ENCODE measurements around the gene PCDHB13. TPM values are rescaled to one million over a fixed set of nuclear protein-coding genes. Genes with fewer than 3 reads are reported as not detected.

Gene PCDHB13
- total and polyA plus RNA-seq, 2 donors (not counting 1 experiment from before 2014, with no cell fraction given): 0.62 to 1.5 TPM

DNA sequence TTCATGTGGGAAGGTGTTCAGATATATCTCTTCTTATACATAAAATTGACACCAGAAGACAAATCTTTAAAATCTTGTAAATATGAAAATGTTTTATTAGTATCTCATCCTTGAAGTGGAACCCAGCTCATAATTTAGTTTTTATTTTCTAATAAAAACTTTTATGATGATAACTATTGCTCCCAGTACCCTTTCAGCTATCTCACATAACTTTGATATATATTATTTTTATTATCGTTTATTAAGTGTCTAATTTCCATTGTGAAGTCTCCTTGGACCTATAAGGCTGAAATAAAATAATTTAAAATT lies 47.5 kb downstream of the PCDHB13 start:
- Histone ChIP-seq H4K20me1 (ENCODE audit: control insufficient read depth, extremely low read depth, insufficient read depth, low read length) (no peaks in the 10 kb centered on the region), H3K9ac (ENCODE audit: insufficient read depth, low read length) (no peak overlapping the region), H3K4me2 (ENCODE audit: extremely low read depth, insufficient read depth, low read length) (no peak overlapping the region), H3K4me1 (ENCODE audit: control insufficient read depth, extremely low read depth, insufficient read depth, low read length) (no peaks in the 10 kb centered on the region), H3K9me3 (ENCODE audit: control insufficient read depth, insufficient read depth, low read depth, low read length) (no peaks in the 10 kb centered on the region), H3K4me3 (replicated peaks in 1 of 4; ENCODE audit: control extremely low read depth in 1 of 4, insufficient read depth in 1 of 4, low read depth in 3 of 4, low read length in 4 of 4) (no peak overlapping the region), H3K79me2 (ENCODE audit: control insufficient read depth, insufficient read depth, low read length) (no peaks in the 10 kb centered on the region), H2AFZ (ENCODE audit: low read length) (no peak overlapping the region), H3K36me3 (ENCODE audit: control insufficient read depth, insufficient read depth, low read length) (no peaks in the 10 kb centered on the region), H3K27me3 (ENCODE audit: control insufficient read depth, insufficient read depth, low read length) (no peaks in the 10 kb centered on the region), H3K27ac (ENCODE audit: insufficient read depth, low read length) (no peak overlapping the region)
- no peak for DNase-seq (ENCODE audit: low read depth in 2 of 2)
- no peak for TF ChIP-seq EZH2 (IDR thresholded peaks at IDR 0.05; ENCODE audit: low read length, missing control alignments)

Other genes starting within 250 kb of the PCDHB13 start
Only the 30 nearest of the 37 such genes appear.
- not detected in 2 replicates for gene PCDHB1, start 162.5 kb upstream of the PCDHB13 start, total RNA-seq
- gene PCDHB1, start 162.5 kb upstream of the PCDHB13 start, polyA plus RNA-seq: not detected in 2 replicates
- gene PCDHB2, start 119.3 kb upstream of the PCDHB13 start, total RNA-seq: 1.8 and 4.6 TPM in 2 replicates
- 0.91 and 3.1 TPM in 2 replicates for gene PCDHB2, start 119.3 kb upstream of the PCDHB13 start, polyA plus RNA-seq
- 0.77 and 1.7 TPM in 2 replicates for gene PCDHB3, start 113.4 kb upstream of the PCDHB13 start, total RNA-seq
- gene PCDHB3, start 113.4 kb upstream of the PCDHB13 start, polyA plus RNA-seq: 0.35 and 2.3 TPM in 2 replicates
- gene PCDHB4, start 92.1 kb upstream of the PCDHB13 start, total RNA-seq: 0.50 and 0.51 TPM in 2 replicates
- gene PCDHB4, start 92.1 kb upstream of the PCDHB13 start, polyA plus RNA-seq: 0.08 and 0.27 TPM in 2 replicates
- gene PCDHB5, start 78.7 kb upstream of the PCDHB13 start, total RNA-seq: 1.8 and 2.8 TPM in 2 replicates
- gene PCDHB5, start 78.7 kb upstream of the PCDHB13 start, polyA plus RNA-seq: 0.60 and 1.1 TPM in 2 replicates
- 0.26 and 0.33 TPM in 2 replicates for gene PCDHB6, start 63.9 kb upstream of the PCDHB13 start, total RNA-seq
- 0.07 and 0.42 TPM in 2 replicates for gene PCDHB6, start 63.9 kb upstream of the PCDHB13 start, polyA plus RNA-seq
- gene PCDHB7, start 41.3 kb upstream of the PCDHB13 start, total RNA-seq: 1.0 and 1.5 TPM in 2 replicates
- 0.28 and 0.61 TPM in 2 replicates for gene PCDHB7, start 41.3 kb upstream of the PCDHB13 start, polyA plus RNA-seq
- 0.26 and 1.3 TPM in 2 replicates for gene PCDHB8, start 36.1 kb upstream of the PCDHB13 start, total RNA-seq
- gene PCDHB8, start 36.1 kb upstream of the PCDHB13 start, polyA plus RNA-seq: 0.05 and 0.42 TPM in 2 replicates
- gene PCDHB16, start 31.5 kb upstream of the PCDHB13 start, total RNA-seq: 0.51 and 1.5 TPM in 2 replicates
- 0.54 and 1.5 TPM in 2 replicates for gene PCDHB16, start 31.5 kb upstream of the PCDHB13 start, polyA plus RNA-seq
- 0.26 and 0.99 TPM in 2 replicates for gene PCDHB9, start 26.8 kb upstream of the PCDHB13 start, total RNA-seq
- gene PCDHB9, start 26.8 kb upstream of the PCDHB13 start, polyA plus RNA-seq: 0.27 and 0.82 TPM in 2 replicates
- gene PCDHB10, start 21.6 kb upstream of the PCDHB13 start, total RNA-seq: 0.77 and 2.0 TPM in 2 replicates
- gene PCDHB10, start 21.6 kb upstream of the PCDHB13 start, polyA plus RNA-seq: 0.28 and 0.78 TPM in 2 replicates
- 0.77 and 1.7 TPM in 2 replicates for gene PCDHB11, start 14.3 kb upstream of the PCDHB13 start, total RNA-seq
- 0.11 and 0.36 TPM in 2 replicates for gene PCDHB11, start 14.3 kb upstream of the PCDHB13 start, polyA plus RNA-seq
- gene PCDHB12, start 5.2 kb upstream of the PCDHB13 start, total RNA-seq: 0.26 and 0.66 TPM in 2 replicates
- 0.02 and 0.27 TPM in 2 replicates for gene PCDHB12, start 5.2 kb upstream of the PCDHB13 start, polyA plus RNA-seq
- gene PCDHB14, start 9.4 kb downstream of the PCDHB13 start, total RNA-seq: 0.77 and 1.7 TPM in 2 replicates
- 0.18 and 0.86 TPM in 2 replicates for gene PCDHB14, start 9.4 kb downstream of the PCDHB13 start, polyA plus RNA-seq
- gene PCDHB15, start 31.5 kb downstream of the PCDHB13 start, total RNA-seq: 0.77 and 1.8 TPM in 2 replicates
- 0.12 and 0.31 TPM in 2 replicates for gene PCDHB15, start 31.5 kb downstream of the PCDHB13 start, polyA plus RNA-seq
- gene SLC25A2, start 90.1 kb downstream of the PCDHB13 start, total RNA-seq: 0.66 TPM in 1 of 2 replicates, not detected in the other
- gene SLC25A2, start 90.1 kb downstream of the PCDHB13 start, polyA plus RNA-seq: not detected in 2 replicates
- 87.1 and 107 TPM in 2 replicates for gene TAF7, start 106.9 kb downstream of the PCDHB13 start, total RNA-seq
- gene TAF7, start 106.9 kb downstream of the PCDHB13 start, polyA plus RNA-seq: 64.9 and 73.0 TPM in 2 replicates
- 1.0 and 1.8 TPM in 2 replicates for gene PCDHGA1, start 116.6 kb downstream of the PCDHB13 start, total RNA-seq
- gene PCDHGA1, start 116.6 kb downstream of the PCDHB13 start, polyA plus RNA-seq: 1.1 and 1.6 TPM in 2 replicates
- gene PCDHGA2, start 124.8 kb downstream of the PCDHB13 start, total RNA-seq: 2.8 and 4.5 TPM in 2 replicates
- gene PCDHGA2, start 124.8 kb downstream of the PCDHB13 start, polyA plus RNA-seq: 4.2 and 5.8 TPM in 2 replicates
- gene PCDHGA3, start 129.9 kb downstream of the PCDHB13 start, total RNA-seq: 1.5 and 2.8 TPM in 2 replicates
- gene PCDHGA3, start 129.9 kb downstream of the PCDHB13 start, polyA plus RNA-seq: 1.3 and 1.4 TPM in 2 replicates
- gene PCDHGB1, start 136.2 kb downstream of the PCDHB13 start, total RNA-seq: 3.1 and 4.3 TPM in 2 replicates
- gene PCDHGB1, start 136.2 kb downstream of the PCDHB13 start, polyA plus RNA-seq: 1.7 TPM in 2 replicates
- gene PCDHGA4, start 141.1 kb downstream of the PCDHB13 start, total RNA-seq: 2.8 and 7.6 TPM in 2 replicates
- gene PCDHGA4, start 141.1 kb downstream of the PCDHB13 start, polyA plus RNA-seq: 3.1 and 6.4 TPM in 2 replicates
- gene PCDHGB2, start 146.1 kb downstream of the PCDHB13 start, total RNA-seq: 3.1 and 4.6 TPM in 2 replicates
- gene PCDHGB2, start 146.1 kb downstream of the PCDHB13 start, polyA plus RNA-seq: 2.3 and 5.7 TPM in 2 replicates
- 1.5 and 2.6 TPM in 2 replicates for gene PCDHGA5, start 150.2 kb downstream of the PCDHB13 start, total RNA-seq
- 1.2 and 1.4 TPM in 2 replicates for gene PCDHGA5, start 150.2 kb downstream of the PCDHB13 start, polyA plus RNA-seq
- gene PCDHGB3, start 156.3 kb downstream of the PCDHB13 start, total RNA-seq: 3.1 and 5.8 TPM in 2 replicates
- gene PCDHGB3, start 156.3 kb downstream of the PCDHB13 start, polyA plus RNA-seq: 2.5 and 2.9 TPM in 2 replicates
- gene PCDHGA6, start 160.0 kb downstream of the PCDHB13 start, total RNA-seq: 3.1 and 4.8 TPM in 2 replicates
- gene PCDHGA6, start 160.0 kb downstream of the PCDHB13 start, polyA plus RNA-seq: 3.9 and 4.2 TPM in 2 replicates
- gene PCDHGA7, start 168.8 kb downstream of the PCDHB13 start, total RNA-seq: 2.8 and 6.8 TPM in 2 replicates
- gene PCDHGA7, start 168.8 kb downstream of the PCDHB13 start, polyA plus RNA-seq: 2.7 and 3.0 TPM in 2 replicates
- 10.0 and 18.3 TPM in 2 replicates for gene PCDHGB4, start 173.8 kb downstream of the PCDHB13 start, total RNA-seq
- gene PCDHGB4, start 173.8 kb downstream of the PCDHB13 start, polyA plus RNA-seq: 13.3 and 15.5 TPM in 2 replicates
- 2.6 and 4.6 TPM in 2 replicates for gene PCDHGA8, start 178.7 kb downstream of the PCDHB13 start, total RNA-seq
- 0.76 and 1.1 TPM in 2 replicates for gene PCDHGA8, start 178.7 kb downstream of the PCDHB13 start, polyA plus RNA-seq
- gene PCDHGB5, start 184.0 kb downstream of the PCDHB13 start, total RNA-seq: 17.5 and 21.5 TPM in 2 replicates
- 19.6 TPM in 2 replicates for gene PCDHGB5, start 184.0 kb downstream of the PCDHB13 start, polyA plus RNA-seq

Measured in fibroblast of lung (primary cell).